Breast epithelium (tissue), 3 donors: ENCODE data around the gene FAM72A.
"Not testable (repeated sequence)": the region's sequence is repeated elsewhere in the genome, so short reads cannot be mapped to it uniquely, and the experiment has no call there.

Experiments
- CTCF ChIP-seq, 3 donors: fragments of 450-650 bp; IDR thresholded peaks; one replicate each; pipeline ENCODE4 v1.5.1; 2016 to 2017; ENCODE audit warnings: antibody characterized with exemption in 3 of 3, mild to moderate bottlenecking in 3 of 3, moderate library complexity in 3 of 3
- POLR2A ChIP-seq: fragments of 450-650 bp; IDR thresholded peaks from one replicate; pipeline ENCODE4 v1.6.1; 2016; ENCODE audit warnings: antibody characterized with exemption, mild to moderate bottlenecking, moderate library complexity
- POLR2AphosphoS5 ChIP-seq, 3 donors: sonication (generic); formaldehyde crosslinking; IDR thresholded peaks; one replicate each; pipeline ENCODE4 v1.6.1; 2017; ENCODE audit warnings: antibody characterized with exemption in 3 of 3

GRCh38 chr1:206204871-206205270, 2.2 kb upstream of the FAM72A start:
- TF ChIP-seq POLR2A; CTCF (IDR thresholded peaks at IDR 0.05); POLR2AphosphoS5 (IDR thresholded peaks at IDR 0.05): not testable (repeated sequence)
